Choroid plexus epithelial cell (primary cell): Measurements from ENCODE around the gene FAM72A.
"Not testable (repeated sequence)": the region's sequence is repeated elsewhere in the genome, so short reads cannot be mapped to it uniquely, and the experiment has no call there.

Experiments
- DNase-seq: peaks from one replicate; pipeline ENCODE4 v3.0.0-alpha.2; 2010; ENCODE audit warnings: low read depth
- H3K4me3 ChIP-seq: 2 replicates; pipeline ENCODE4 v1.5.1; 2011; ENCODE audit warnings: low read depth, mild to moderate bottlenecking, control low read depth, low read length, moderate library complexity

The FAM72A gene

GRCh38 chr1:206218765-206219164 lies 16.1 kb upstream of the FAM72A start:
- not testable (repeated sequence) for DNase-seq, H3K4me3 ChIP-seq

GRCh38 chr1:206218285-206218684 lies 15.6 kb upstream of the FAM72A start:
- H3K4me3 ChIP-seq, result not testable (repeated sequence)

GRCh38 chr1:206215600-206216392 lies 13.2 kb upstream of the FAM72A start:
- not testable (repeated sequence) for H3K4me3 ChIP-seq, DNase-seq

More at GRCh38 chr1:206218285-206218684, 15.6 kb upstream of the FAM72A start:
- DNase-seq, result not testable (repeated sequence)

GRCh38 chr1:206210802-206211201 lies 8.2 kb upstream of the FAM72A start:
- H3K4me3 ChIP-seq, DNase-seq: not testable (repeated sequence)

GRCh38 chr1:206205569-206205968 lies 2.9 kb upstream of the FAM72A start:
- DNase-seq, result not testable (repeated sequence)
- peak overlapping the region; percentile 44 for H3K4me3 ChIP-seq

- H3K4me3 ChIP-seq, result peak overlapping the region; percentile 49
- peak; percentile 18 for DNase-seq
Observed at GRCh38 chr1:206204871-206205270, 2.2 kb upstream of the FAM72A start.

- DNase-seq, result not testable (repeated sequence)
- peak overlapping the region; percentile 54 for H3K4me3 ChIP-seq
Observed at GRCh38 chr1:206204159-206204511, 1.5 kb upstream of the FAM72A start.

GRCh38 chr1:206203364-206204158 lies 922 bp upstream of the FAM72A start, which contains the start of gene SRGAP2:
TSS of gene SRGAP2 (plus strand) at chr1:206203541. CDS start at chr1:206205971, 2,430 bp downstream.
- peak within 1 kb of the TSS; percentile 60 for H3K4me3 ChIP-seq
- peak; percentile 69 for DNase-seq

- H3K4me3 ChIP-seq, DNase-seq: not testable (repeated sequence)
Observed at GRCh38 chr1:206196748-206197424, 5.8 kb downstream of the FAM72A start.

- not testable (repeated sequence) for DNase-seq, H3K4me3 ChIP-seq
Observed at GRCh38 chr1:206195182-206195581, 7.5 kb downstream of the FAM72A start.

GRCh38 chr1:206186826-206187225 lies 15.8 kb downstream of the FAM72A start:
- DNase-seq, H3K4me3 ChIP-seq: not testable (repeated sequence)

GRCh38 chr1:206185778-206186177 lies 16.9 kb downstream of the FAM72A start:
- not testable (repeated sequence) for H3K4me3 ChIP-seq, DNase-seq

GRCh38 chr1:206183788-206184187 lies 18.9 kb downstream of the FAM72A start:
- H3K4me3 ChIP-seq, result not testable (repeated sequence)
- peak; percentile 17 for DNase-seq

GRCh38 chr1:206182368-206183317 lies 20.0 kb downstream of the FAM72A start:
- DNase-seq, result peak; percentile 40
- H3K4me3 ChIP-seq, result not testable (repeated sequence)

- not testable (repeated sequence) for DNase-seq, H3K4me3 ChIP-seq
Observed at GRCh38 chr1:206179666-206180065, 23.0 kb downstream of the FAM72A start.

- peak; percentile 76 for DNase-seq
Observed at GRCh38 chr1:206178061-206178989, 24.3 kb downstream of the FAM72A start.

GRCh38 chr1:206176114-206176502 lies 26.5 kb downstream of the FAM72A start:
- not testable (repeated sequence) for DNase-seq, H3K4me3 ChIP-seq

More at GRCh38 chr1:206178061-206178989, 24.3 kb downstream of the FAM72A start:
- not testable (repeated sequence) for H3K4me3 ChIP-seq
